IMR-90 (cell line): Measurements from ENCODE around the gene HARS1. TPM values are rescaled to one million over a fixed set of nuclear protein-coding genes. Genes with fewer than 3 reads are reported as not detected.

Source experiments
- ATAC-seq: fragments of 200-7000 bp; cut with Tn5 transposase; 2 replicates; pipeline ENCODE4 v1.9.1; 2020; ENCODE audit warnings: low read depth, mild to moderate bottlenecking, moderate library complexity
- Bru-seq: library from RNA; stranded (reverse); fragments of 400-500 nt; gene quantifications from one replicate; lab custom pipeline; 2021; lab: Mats Ljungman, UMichigan
- BruChase-seq, 2 experiments: library from RNA; stranded (reverse); fragments of 400-500 nt; gene quantifications; one replicate each; lab custom pipeline; 2021; lab: Mats Ljungman, UMichigan
- BruUV-seq: library from RNA; stranded (reverse); fragments of 400-500 nt; replicated peaks from 2 replicates; lab custom pipeline; 2021; lab: Mats Ljungman, UMichigan
- CTCF ChIA-PET: fragments of 300-600 bp; formaldehyde crosslinking; extraction: SDS; loops from one replicate; lab custom pipeline; 2021; ENCODE audit warnings: antibody characterized with exemption; lab: Yijun Ruan, JAX
- POLR2A ChIA-PET: fragments of 300-600 bp; sonication (Branson Sonifier 250); formaldehyde crosslinking; loops from one replicate; lab custom pipeline; 2022; ENCODE audit warnings: antibody characterized with exemption; ENCODE audit not compliant: unreplicated experiment; lab: Charles Lee
- DNase-seq: peaks from one replicate; pipeline ENCODE4 v3.0.0; 2013
- H2AFZ ChIP-seq: replicated peaks from 2 replicates; pipeline ENCODE3; 2013; ENCODE audit warnings: low read length, mild to moderate bottlenecking; ENCODE audit not compliant: poor library complexity
- H2AK5ac ChIP-seq: 2 replicates; pipeline ENCODE4 v1.6.1; 2013; ENCODE audit warnings: low read depth, low read length, inconsistent platforms
- H2AK9ac ChIP-seq: replicated peaks from 2 replicates; pipeline ENCODE3; 2013; ENCODE audit warnings: mild to moderate bottlenecking, low read depth, low read length, moderate library complexity; ENCODE audit not compliant: poor library complexity
- H2BK120ac ChIP-seq: 2 replicates; pipeline ENCODE4 v1.6.1; 2013; ENCODE audit warnings: low read depth, low read length, inconsistent platforms
- H2BK15ac ChIP-seq: 3 replicates; pipeline ENCODE4 v1.6.1; 2013; ENCODE audit warnings: low read depth, low read length, inconsistent platforms
- H2BK20ac ChIP-seq: 2 replicates; pipeline ENCODE4 v1.6.1; 2013; ENCODE audit warnings: low read depth, mild to moderate bottlenecking, inconsistent platforms, low read length, moderate library complexity
- H2BK5ac ChIP-seq: 2 replicates; pipeline ENCODE4 v1.6.1; 2013; ENCODE audit warnings: mild to moderate bottlenecking, low read depth, low read length, inconsistent platforms; ENCODE audit not compliant: poor library complexity, severe bottlenecking
- H3K14ac ChIP-seq: replicated peaks from 2 replicates; pipeline ENCODE4 v1.6.1; 2013; ENCODE audit warnings: low read depth, low read length, inconsistent platforms
- H3K18ac ChIP-seq: 2 replicates; pipeline ENCODE4 v1.6.1; 2013; ENCODE audit warnings: low read depth, low read length, control low read depth
- H3K23ac ChIP-seq: 2 replicates; pipeline ENCODE4 v1.6.1; 2013; ENCODE audit warnings: low read depth, low read length, inconsistent platforms
- H3K27ac ChIP-seq: 2 replicates; pipeline ENCODE4 v1.5.1; 2013; ENCODE audit warnings: mild to moderate bottlenecking, control low read depth, low read length; ENCODE audit not compliant: insufficient read depth
- H3K27me3 ChIP-seq: 2 replicates; pipeline ENCODE4 v1.6.1; 2013; ENCODE audit warnings: low read length; ENCODE audit not compliant: control insufficient read depth, insufficient read depth
- H3K36me3 ChIP-seq: 2 replicates; pipeline ENCODE4 v1.6.1; 2013; ENCODE audit warnings: low read length, mixed read lengths; ENCODE audit not compliant: control insufficient read depth, insufficient read depth
- H3K4ac ChIP-seq: 2 replicates; pipeline ENCODE4 v1.6.1; 2013; ENCODE audit warnings: low read depth, low read length, inconsistent platforms
- H3K4me1 ChIP-seq: 2 replicates; pipeline ENCODE4 v1.6.1; 2013; ENCODE audit warnings: low read length, mixed read lengths; ENCODE audit not compliant: control insufficient read depth, insufficient read depth
- H3K4me2 ChIP-seq: 2 replicates; pipeline ENCODE4 v1.6.1; 2013; ENCODE audit warnings: low read depth, mild to moderate bottlenecking, control low read depth, low read length, moderate library complexity
- H3K4me3 ChIP-seq: 2 replicates; pipeline ENCODE4 v1.5.1; 2013; ENCODE audit warnings: low read depth, mild to moderate bottlenecking, control low read depth, low read length, moderate library complexity; ENCODE audit not compliant: insufficient read depth
- H3K56ac ChIP-seq: 2 replicates; pipeline ENCODE4 v1.6.1; 2013; ENCODE audit warnings: low read length, inconsistent platforms; ENCODE audit not compliant: insufficient read depth; ENCODE audit errors: extremely low read depth
- H3K79me1 ChIP-seq, 2 experiments: 2 replicates each; pipeline ENCODE4 v1.6.1; 2013; ENCODE audit warnings: low read length in 2 of 2, inconsistent platforms in 1 of 2, low read depth in 1 of 2
- H3K9ac ChIP-seq: 2 replicates; pipeline ENCODE4 v1.6.1; 2013; ENCODE audit warnings: low read depth, low read length, control low read depth
- H3K9me1 ChIP-seq: 2 replicates; pipeline ENCODE4 v1.6.1; 2013; ENCODE audit warnings: low read length, inconsistent platforms; ENCODE audit not compliant: insufficient read depth
- H3K9me3 ChIP-seq: 2 replicates; pipeline ENCODE4 v1.6.1; 2013; ENCODE audit warnings: low read length; ENCODE audit not compliant: control insufficient read depth, insufficient read depth
- H4K20me1 ChIP-seq: 2 replicates; pipeline ENCODE4 v1.6.1; 2013; ENCODE audit warnings: low read length, inconsistent platforms; ENCODE audit not compliant: insufficient read depth
- H4K5ac ChIP-seq: 2 replicates; pipeline ENCODE4 v1.6.1; 2013; ENCODE audit warnings: mild to moderate bottlenecking, low read depth, low read length, control low read depth
- H4K8ac ChIP-seq, 2 experiments: 2 replicates each; pipeline ENCODE4 v1.6.1; 2013; ENCODE audit warnings: low read depth in 2 of 2, low read length in 2 of 2, control low read depth in 1 of 2, inconsistent platforms in 1 of 2
- H4K91ac ChIP-seq: 2 replicates; pipeline ENCODE4 v1.6.1; 2013; ENCODE audit warnings: low read depth, low read length, inconsistent platforms; ENCODE audit not compliant: insufficient read depth
- BHLHE40 ChIP-seq: fragments of 150-350 bp; IDR thresholded peaks from 2 replicates; pipeline ENCODE4 v1.6.1; 2016; ENCODE audit warnings: mild to moderate bottlenecking, low read depth, low read length
- CEBPB ChIP-seq: IDR thresholded peaks from 2 replicates; pipeline ENCODE4 v1.6.1; 2012; ENCODE audit warnings: low read depth, low read length, improper control_type of control experiment
- CTCF ChIP-seq: conservative IDR thresholded peaks from 2 replicates; pipeline ENCODE4 v1.5.1; 2012; ENCODE audit warnings: mild to moderate bottlenecking, low read depth, low read length, improper control_type of control experiment
- ELK1 ChIP-seq: fragments of 150-350 bp; IDR thresholded peaks from 2 replicates; pipeline ENCODE4 v1.6.1; 2016; ENCODE audit warnings: low read depth, mild to moderate bottlenecking, low read length, moderate library complexity, borderline replicate concordance
- MAFK ChIP-seq: IDR thresholded peaks from 2 replicates; pipeline ENCODE4 v1.6.1; 2012; ENCODE audit warnings: low read depth, low read length, improper control_type of control experiment
- MAZ ChIP-seq: IDR thresholded peaks from 2 replicates; pipeline ENCODE4 v1.6.1; 2012; ENCODE audit warnings: low read depth, mild to moderate bottlenecking, low read length, improper control_type of control experiment, moderate library complexity, borderline replicate concordance
- MXI1 ChIP-seq: IDR thresholded peaks from 2 replicates; pipeline ENCODE4 v1.6.1; 2012; ENCODE audit warnings: low read depth, mild to moderate bottlenecking, low read length, moderate library complexity, borderline replicate concordance
- RAD21 ChIP-seq: IDR thresholded peaks from 2 replicates; pipeline ENCODE4 v1.6.1; 2012; ENCODE audit warnings: low read length, improper control_type of control experiment
- RFX5 ChIP-seq: IDR thresholded peaks from 2 replicates; pipeline ENCODE4 v1.8.0; 2012; ENCODE audit warnings: low read depth, mild to moderate bottlenecking, low read length, moderate library complexity
- SMC3 ChIP-seq: fragments of 150-350 bp; IDR thresholded peaks from 2 replicates; pipeline ENCODE4 v1.6.1; 2016; ENCODE audit warnings: low read depth, mild to moderate bottlenecking, antibody characterized with exemption, low read length, moderate library complexity
- WGBS, 2 experiments: methylation state at CpG; one replicate each; pipeline versions ENCODE4 v1.1.5 to v1.1.7; 2013; ENCODE audit warnings: missing lambda C conversion rate in 2 of 2; ENCODE audit not compliant: insufficient read length in 1 of 2; ENCODE audit errors: extremely low coverage in 2 of 2; 5-methylcytosine and 5-hydroxymethylcytosine counted together
- dilution Hi-C: fragments of 300-500 bp; cut with HindIII; formaldehyde crosslinking; loops from one replicate; pipeline ENCODE4 v1.14.3; 2018; ENCODE audit warnings: low sequenced_read_pairs; ENCODE audit not compliant: unreplicated experiment
- in situ Hi-C: fragments of 300-500 bp; cut with MboI; formaldehyde crosslinking; loops from 3 replicates; pipeline ENCODE4 v1.14.3; 2019; ENCODE audit warnings: low sequenced_read_pairs, inconsistent platforms, mixed read lengths
- intact Hi-C: fragments of 100-400 bp; cut with micrococcal nuclease; formaldehyde crosslinking; loops from 2 replicates; pipeline ENCODE4 v1.10.0; 2022
- long read RNA-seq: library from polyadenylated mRNA; unstranded; transcript quantifications from one replicate; pipeline ENCODE4 v2.0.0, GENCODE V29; 2021; ENCODE audit not compliant: unreplicated experiment
- polyA plus RNA-seq, 3 experiments: library from polyadenylated mRNA; depleted of rRNA; stranded (reverse); fragments of >200 nt; gene quantifications; 2 replicates each; pipeline ENCODE4 v1.2.3, GENCODE V29; 2012; ENCODE audit warnings: low replicate concordance in 1 of 3
- total RNA-seq: library from RNA; depleted of rRNA; stranded (reverse); fragments of >200 nt; gene quantifications from 2 replicates; pipeline ENCODE4 v1.2.3, GENCODE V29; 2012; rRNA removed

The HARS1 gene
- total RNA-seq (134 and 141 TPM in 2 replicates), polyA plus RNA-seq (2012; rRNA removed) (89.3 and 97.6 TPM in 2 replicates), Bru-seq, nascent RNA (percentile 80 among the genes with signal in this experiment), BruChase-seq, experiment 1, labeled RNA remaining after a 6-hour chase (percentile 88 among the genes with signal in this experiment), BruChase-seq, experiment 2, labeled RNA remaining after a 2-hour chase (percentile 85 among the genes with signal in this experiment)
- polyA plus RNA-seq (2012; cell fraction: cytosol; rRNA removed) = 40.7 and 64.9 TPM in 2 replicates
- 52.0 and 145 TPM in 2 replicates for polyA plus RNA-seq (2012; cell fraction: nucleus; rRNA removed; ENCODE audit: low replicate concordance)
- long read RNA-seq, transcript HARS-215 (13 exons, 1,945 nt) = major isoform, 72 of 92 reads
- long read RNA-seq, partial matches to known transcripts = 15 of 92 reads
- long read RNA-seq, other reads (novel, unspliced or antisense) = 4 of 92 reads

GRCh38 chr5:140690941-140691924 is at the start of gene HARS1, which contains the start of gene HARS2:
Gene HARS1 (minus strand): TSS chr5:140691370. CDS start chr5:140691304, 66 bp downstream.
Gene HARS2 (plus strand): TSS chr5:140691455. CDS start chr5:140691649, 194 bp downstream.
- no TSS peak for BruUV-seq
- peak within 1 kb of the TSS; percentile 77 for H2BK5ac ChIP-seq
- H2AK5ac ChIP-seq = peak within 1 kb of the TSS; percentile 71
- no peaks in the 10 kb centered on the region for H3K9me3 ChIP-seq
- H3K79me1 ChIP-seq = peaks cover 46 to 48% of the 10 kb centered on the region in 2 experiments
- peak within 1 kb of the TSS; percentile 96 for H3K4ac ChIP-seq
- H2BK15ac ChIP-seq = peak within 1 kb of the TSS; percentile 46; the same call in 1 of the 3 replicates
- peak within 1 kb of the TSS; percentile 83 for H3K4me3 ChIP-seq
- in situ Hi-C loops = loop anchor here (25.0 kb wide), 1 partner anchor 896 kb away; no protein-coding TSS in a partner anchor
- H3K23ac ChIP-seq = peak within 1 kb of the TSS; percentile 94
- H2AFZ ChIP-seq = peak within 1 kb of the TSS; percentile 98
- peak within 1 kb of the TSS; percentile 93 for H4K5ac ChIP-seq
- ChIA-PET POLR2A (interaction anchor here (0.6 to 0.9 kb wide), 2 partner anchors 9 to 476 kb away, joined by 3 to 4 read pairs; partner anchors contain the start of gene ZMAT2), CTCF (interaction anchor here (0.7 kb wide), 1 partner anchor 29 kb away, joined by 3 read pairs; no protein-coding TSS in a partner anchor)
- H2BK120ac ChIP-seq = peak within 1 kb of the TSS; percentile 73; the same call in 1 of the 2 replicates
- peak within 1 kb of the TSS; percentile 43; the same call in 1 of the 2 replicates for H3K18ac ChIP-seq
- H3K4me2 ChIP-seq = peak within 1 kb of the TSS; percentile 83
- peak within 1 kb of the TSS; percentile 89 for H2AK9ac ChIP-seq
- peak within 1 kb of the TSS; percentile 92 for H3K27ac ChIP-seq
- H2BK20ac ChIP-seq = no peak within 1 kb of the TSS
- dilution Hi-C loops = no loop called here
- peak within 1 kb of the TSS; percentile 91 for H4K91ac ChIP-seq
- peaks cover 2% of the 10 kb centered on the region; the same call in 1 of the 2 replicates for H3K4me1 ChIP-seq
- H3K9me1 ChIP-seq = no peaks in the 10 kb centered on the region
- peak within 1 kb of the TSS; percentile 93 to 98 for H4K8ac ChIP-seq
- DNase-seq (peak; percentile 95), ATAC-seq (peak; percentile 95)
- H4K20me1 ChIP-seq = no peaks in the 10 kb centered on the region
- H3K27me3 ChIP-seq = no peaks in the 10 kb centered on the region
- H3K9ac ChIP-seq = peak within 1 kb of the TSS; percentile 96
- intact Hi-C loops = loop anchor here (1.0 to 10.0 kb wide), 2 partner anchors 27 to 446 kb away; partner anchors contain the start of gene WDR55
- peak within 1 kb of the TSS; percentile 89 for H3K56ac ChIP-seq
- H3K14ac ChIP-seq = peak within 1 kb of the TSS; percentile 97
- peaks cover 26% of the 10 kb centered on the region for H3K36me3 ChIP-seq
- WGBS, 2 experiments = 0% methylated on average over 36 of the region's 61 CpGs; no CpG with 5 or more reads in 1 of the 2 experiments
- TF ChIP-seq MXI1 = peak; percentile 94
- TF ChIP-seq ELK1 = peak; percentile 83; the same call in 1 of the 2 replicates
- TF ChIP-seq BHLHE40 = peak; percentile 24; the same call in 1 of the 2 replicates
- TF ChIP-seq CEBPB = no peak
- TF ChIP-seq MAZ = peak; percentile 52; the same call in 1 of the 2 replicates
- 0 out of 2 replicates have a peak, but pooled peaks have one; percentile 5 for TF ChIP-seq CTCF
- TF ChIP-seq SMC3 = no peak
- no peak for TF ChIP-seq MAFK
- no peak for TF ChIP-seq RFX5
- no peak; the same call in 1 of the 2 replicates for TF ChIP-seq RAD21
